GM12878 (cell line): Measurements from ENCODE around the gene MESP2. TPM values are rescaled to one million over a fixed set of nuclear protein-coding genes. Genes with fewer than 3 reads are reported as not detected.

ENCODE experiments used
- ATAC-seq: fragments of 200-7000 bp; cut with Tn5 transposase; 3 replicates; pipeline ENCODE4 v1.9.1; 2020; ENCODE audit warnings: mild to moderate bottlenecking, moderate library complexity
- BruUV-seq: library from RNA; stranded (reverse); fragments of 400-500 nt; replicated peaks from 2 replicates; lab custom pipeline; 2021; lab: Mats Ljungman, UMichigan
- CTCF ChIA-PET: fragments of 300-600 bp; sonication (Branson Sonifier 250); formaldehyde crosslinking; extraction: SDS; loops from one replicate; lab custom pipeline; 2021; ENCODE audit warnings: inconsistent platforms; lab: Yijun Ruan, JAX
- POLR2A ChIA-PET: fragments of 350-600 bp; formaldehyde crosslinking; extraction: SDS; loops from one replicate; lab custom pipeline; 2021; ENCODE audit warnings: inconsistent platforms; lab: Charles Lee
- RAD21 ChIA-PET: fragments of 300-600 bp; sonication (Branson Sonifier 250); formaldehyde crosslinking; loops from one replicate; lab custom pipeline; 2023; ENCODE audit warnings: antibody characterized with exemption; ENCODE audit not compliant: unreplicated experiment; lab: Charles Lee
- SMC1A ChIA-PET: fragments of 300-600 bp; sonication (Branson Sonifier 250); formaldehyde crosslinking; loops from one replicate; lab custom pipeline; 2023; ENCODE audit not compliant: unreplicated experiment, uncharacterized antibody; lab: Charles Lee
- DNase-seq: peaks from one replicate; pipeline ENCODE4 v3.0.0-alpha.2; 2011; ENCODE audit warnings: low read depth, low spot score
- FAIRE-seq: peaks from 3 replicates; lab custom pipeline; 2011; peaks lifted over from hg19 to GRCh38; lab: Jason Lieb, UNC
- H2AFZ ChIP-seq: 2 replicates; pipeline ENCODE4 v1.6.0; 2011; ENCODE audit warnings: low read depth, low read length, control low read depth; ENCODE audit not compliant: control insufficient read depth
- H3K27ac ChIP-seq: 2 replicates; pipeline ENCODE4 v1.5.1; 2011; ENCODE audit warnings: control low read depth; ENCODE audit not compliant: control insufficient read depth, insufficient read depth
- H3K27me3 ChIP-seq, 2 experiments: replicated peaks in 1 of 2; 2 replicates each; pipeline versions ENCODE4 v1.6.0 to v1.6.1; 2011; ENCODE audit warnings: low read length in 1 of 2; ENCODE audit not compliant: control insufficient read depth in 2 of 2, insufficient read depth in 2 of 2
- H3K36me3 ChIP-seq, 2 experiments: 2 replicates each; pipeline ENCODE4 v1.5.1; 2011; ENCODE audit warnings: low read length in 1 of 2; ENCODE audit not compliant: control insufficient read depth in 2 of 2, insufficient read depth in 2 of 2
- H3K4me1 ChIP-seq: 2 replicates; pipeline ENCODE4 v1.6.1; 2011; ENCODE audit warnings: mild to moderate bottlenecking, low read length, moderate library complexity, mixed read lengths; ENCODE audit not compliant: control insufficient read depth, insufficient read depth
- H3K4me2 ChIP-seq: 2 replicates; pipeline ENCODE4 v1.6.0; 2011; ENCODE audit warnings: control low read depth; ENCODE audit not compliant: control insufficient read depth, insufficient read depth
- H3K4me3 ChIP-seq: fragments of 200-600 bp; sonication (generic); 2 replicates; pipeline ENCODE4 v1.5.1; 2016
- H3K79me2 ChIP-seq: 2 replicates; pipeline ENCODE4 v1.6.0; 2011; ENCODE audit warnings: low read length; ENCODE audit not compliant: control insufficient read depth, insufficient read depth
- H3K9ac ChIP-seq: 2 replicates; pipeline ENCODE4 v1.8.0; 2011; ENCODE audit warnings: low read length, control low read depth, mixed read lengths; ENCODE audit not compliant: control insufficient read depth, insufficient read depth
- H3K9me3 ChIP-seq: replicated peaks from 3 replicates; pipeline ENCODE4 v1.5.1; 2011; ENCODE audit warnings: mild to moderate bottlenecking, low read length; ENCODE audit not compliant: control insufficient read depth, insufficient read depth
- H4K20me1 ChIP-seq: 2 replicates; pipeline ENCODE4 v1.6.0; 2011; ENCODE audit not compliant: control insufficient read depth, insufficient read depth
- CREM ChIP-seq: IDR thresholded peaks from 2 replicates; pipeline ENCODE4 v1.6.1; 2014; ENCODE audit warnings: antibody characterized with exemption, low read depth
- DPF2 ChIP-seq: fragments of 450-650 bp; IDR thresholded peaks from 2 replicates; pipeline ENCODE4 v1.6.1; 2017; ENCODE audit warnings: mild to moderate bottlenecking
- MTA2 ChIP-seq: fragments of 450-650 bp; IDR thresholded peaks from 2 replicates; pipeline ENCODE4 v1.6.1; 2016; ENCODE audit warnings: low read depth, mild to moderate bottlenecking, moderate library complexity
- NKRF ChIP-seq: fragments of 450-650 bp; conservative IDR thresholded peaks from 2 replicates; pipeline ENCODE4 v1.6.1; 2017; ENCODE audit warnings: mild to moderate bottlenecking, moderate library complexity
- PRDM15 ChIP-seq: fragments of 450-650 bp; formaldehyde crosslinking; IDR thresholded peaks from 2 replicates; pipeline ENCODE4 v1.4.0; 2020; ENCODE audit warnings: mild to moderate bottlenecking, moderate library complexity
- RUNX3 ChIP-seq: IDR thresholded peaks from 2 replicates; pipeline ENCODE4 v1.6.1; 2012; ENCODE audit warnings: low read length, inconsistent platforms
- SMAD5 ChIP-seq: IDR thresholded peaks from 2 replicates; pipeline ENCODE4 v1.6.1; 2016; ENCODE audit warnings: antibody characterized with exemption, low read depth
- SUZ12 ChIP-seq: fragments of 200-600 bp; sonication (generic); IDR thresholded peaks from one replicate; pipeline ENCODE4 v1.6.1; 2018; ENCODE audit warnings: antibody characterized with exemption, mild to moderate bottlenecking; ENCODE audit not compliant: unreplicated experiment
- TCF7 ChIP-seq: IDR thresholded peaks from 2 replicates; pipeline ENCODE4 v1.6.1; 2014; ENCODE audit warnings: antibody characterized with exemption, borderline replicate concordance
- USF1 ChIP-seq: IDR thresholded peaks from 2 replicates; pipeline ENCODE4 v1.6.1; 2011; ENCODE audit warnings: borderline replicate concordance, low read depth, mild to moderate bottlenecking, moderate library complexity, mixed read lengths, low read length; ENCODE audit not compliant: insufficient read depth; ENCODE audit errors: extremely low read length
- ZBTB40 ChIP-seq: fragments of 450-650 bp; IDR thresholded peaks from 2 replicates; pipeline ENCODE4 v1.6.1; 2016; ENCODE audit warnings: mild to moderate bottlenecking, moderate library complexity, borderline replicate concordance
- ZNF274 ChIP-seq: IDR thresholded peaks from one replicate; pipeline ENCODE4 v1.8.0; 2011; ENCODE audit not compliant: insufficient read length, insufficient read depth
- WGBS: methylation state at CpG from one replicate; pipeline ENCODE4 v1.1.6; 2016; ENCODE audit warnings: low lambda C conversion rate; ENCODE audit not compliant: insufficient replicate concordance, insufficient coverage; ENCODE audit errors: missing lambda C conversion rate; 5-methylcytosine and 5-hydroxymethylcytosine counted together
- in situ Hi-C: fragments of 300-500 bp; cut with MboI; formaldehyde crosslinking; loops from 9 replicates; pipeline ENCODE4 v1.14.3; 2018; ENCODE audit warnings: mixed read lengths
- intact Hi-C: fragments of 100-400 bp; cut with micrococcal nuclease; formaldehyde crosslinking; loops from one replicate; pipeline ENCODE4 v1.14.2; 2022; ENCODE audit not compliant: unreplicated experiment
- polyA plus RNA-seq, 11 experiments: library from polyadenylated mRNA; depleted of rRNA in 4 of 11; unstranded in 6 of 11; stranded (reverse) in 5 of 11; fragments of >200 nt; fragmentation: Nextera tagmentation in 4 of 11; fragmentation: Illumina TruSeq in 1 of 11; extraction: Ambion mirVana in 4 of 11; extraction: Trizol in 1 of 11; gene quantifications; 1 replicate in 1 of 11; 2 replicates in 10 of 11; pipeline versions ENCODE4 v1.2.1 to v1.2.3, GENCODE V29; 2011 to 2016; ENCODE audit warnings: inconsistent platforms in 2 of 11, missing spikeins in 2 of 11, low read depth in 1 of 11
- total RNA-seq, 4 experiments: library from RNA; depleted of rRNA in 3 of 4; stranded (reverse); fragments of >200 nt in 3 of 4; fragmentation: Illumina TruSeq in 1 of 4; extraction: Trizol in 1 of 4; gene quantifications; 2 replicates each; pipeline versions ENCODE4 v1.2.1 to v1.2.3, GENCODE V29; 2013 to 2021

MESP2 gene
- total and polyA plus RNA-seq, 10 of the 15 experiments (the other 5 are each of a cell fraction or from before 2014, with no cell fraction given) = 0.04 TPM; not detected in 9

GRCh38 chr15:89815769-89816168, 39.6 kb downstream of the MESP2 start (continued):
- TF ChIP-seq PRDM15 (CRISPR knock-in tag) (no peak), ZNF274 (no peak), CREM (no peak), DPF2 (no peak)
- TF ChIP-seq, all 136 proteins: peak for 0

- Histone ChIP-seq H3K79me2 (no peaks in the 10 kb centered on the region), H3K27ac (no peak overlapping the region), H3K27me3 (peaks cover 5 to 6% of the 10 kb centered on the region in 2 experiments; a peak in 3 of 4 replicates), H3K9ac (no peak overlapping the region), H3K36me3 (no peaks in the 10 kb centered on the region), H3K9me3 (no peaks in the 10 kb centered on the region; the same call in 2 of the 3 replicates), H3K4me2 (no peak overlapping the region), H3K4me3 (no peak overlapping the region), H4K20me1 (no peaks in the 10 kb centered on the region), H3K4me1 (peaks cover 6% of the 10 kb centered on the region), H2AFZ (no peak overlapping the region)
- SMC1A ChIA-PET = no interaction called here
- FAIRE-seq = no peak
- POLR2A ChIA-PET = no interaction called here
- no peak for DNase-seq
- RAD21 ChIA-PET = no interaction called here
- intact Hi-C loops (no loop called here), in situ Hi-C loops (no loop called here)
- BruUV-seq = no TSS peak
- 35% methylated on average over 10 of the region's 10 CpGs for WGBS
- CTCF ChIA-PET = no interaction called here
- ATAC-seq = no peak
- no peak for TF ChIP-seq RUNX3
- no peak for TF ChIP-seq SUZ12
- no peak for TF ChIP-seq ZBTB40
- no peak for TF ChIP-seq TCF7
- no peak for TF ChIP-seq MTA2
- TF ChIP-seq NKRF = no peak
- TF ChIP-seq SMAD5 = no peak
- TF ChIP-seq USF1 = no peak
Measured at GRCh38 chr15:89817701-89818280, 41.7 kb downstream of the MESP2 start.
